GM10266 (cell line): Measurements from ENCODE around the gene CHKB.

Source experiments
- DNase-seq: peaks from one replicate; pipeline ENCODE4 v3.0.0; 2012; ENCODE audit errors: extremely low spot score
- TF ChIP-seq, protein P1 (sequence below): IDR thresholded peaks from 2 replicates; pipeline ENCODE4 v1.5.1; 2012; ENCODE audit warnings: mild to moderate bottlenecking, low read depth; ENCODE audit not compliant: control insufficient read depth, insufficient read depth; ENCODE audit errors: missing control alignments

The CHKB gene

GRCh38 chr22:50550395-50550794, 32.3 kb downstream of the CHKB start:
- TF ChIP-seq, protein P1, sequence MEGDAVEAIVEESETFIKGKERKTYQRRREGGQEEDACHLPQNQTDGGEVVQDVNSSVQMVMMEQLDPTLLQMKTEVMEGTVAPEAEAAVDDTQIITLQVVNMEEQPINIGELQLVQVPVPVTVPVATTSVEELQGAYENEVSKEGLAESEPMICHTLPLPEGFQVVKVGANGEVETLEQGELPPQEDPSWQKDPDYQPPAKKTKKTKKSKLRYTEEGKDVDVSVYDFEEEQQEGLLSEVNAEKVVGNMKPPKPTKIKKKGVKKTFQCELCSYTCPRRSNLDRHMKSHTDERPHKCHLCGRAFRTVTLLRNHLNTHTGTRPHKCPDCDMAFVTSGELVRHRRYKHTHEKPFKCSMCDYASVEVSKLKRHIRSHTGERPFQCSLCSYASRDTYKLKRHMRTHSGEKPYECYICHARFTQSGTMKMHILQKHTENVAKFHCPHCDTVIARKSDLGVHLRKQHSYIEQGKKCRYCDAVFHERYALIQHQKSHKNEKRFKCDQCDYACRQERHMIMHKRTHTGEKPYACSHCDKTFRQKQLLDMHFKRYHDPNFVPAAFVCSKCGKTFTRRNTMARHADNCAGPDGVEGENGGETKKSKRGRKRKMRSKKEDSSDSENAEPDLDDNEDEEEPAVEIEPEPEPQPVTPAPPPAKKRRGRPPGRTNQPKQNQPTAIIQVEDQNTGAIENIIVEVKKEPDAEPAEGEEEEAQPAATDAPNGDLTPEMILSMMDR = no peak
- no peak for DNase-seq

DNA sequence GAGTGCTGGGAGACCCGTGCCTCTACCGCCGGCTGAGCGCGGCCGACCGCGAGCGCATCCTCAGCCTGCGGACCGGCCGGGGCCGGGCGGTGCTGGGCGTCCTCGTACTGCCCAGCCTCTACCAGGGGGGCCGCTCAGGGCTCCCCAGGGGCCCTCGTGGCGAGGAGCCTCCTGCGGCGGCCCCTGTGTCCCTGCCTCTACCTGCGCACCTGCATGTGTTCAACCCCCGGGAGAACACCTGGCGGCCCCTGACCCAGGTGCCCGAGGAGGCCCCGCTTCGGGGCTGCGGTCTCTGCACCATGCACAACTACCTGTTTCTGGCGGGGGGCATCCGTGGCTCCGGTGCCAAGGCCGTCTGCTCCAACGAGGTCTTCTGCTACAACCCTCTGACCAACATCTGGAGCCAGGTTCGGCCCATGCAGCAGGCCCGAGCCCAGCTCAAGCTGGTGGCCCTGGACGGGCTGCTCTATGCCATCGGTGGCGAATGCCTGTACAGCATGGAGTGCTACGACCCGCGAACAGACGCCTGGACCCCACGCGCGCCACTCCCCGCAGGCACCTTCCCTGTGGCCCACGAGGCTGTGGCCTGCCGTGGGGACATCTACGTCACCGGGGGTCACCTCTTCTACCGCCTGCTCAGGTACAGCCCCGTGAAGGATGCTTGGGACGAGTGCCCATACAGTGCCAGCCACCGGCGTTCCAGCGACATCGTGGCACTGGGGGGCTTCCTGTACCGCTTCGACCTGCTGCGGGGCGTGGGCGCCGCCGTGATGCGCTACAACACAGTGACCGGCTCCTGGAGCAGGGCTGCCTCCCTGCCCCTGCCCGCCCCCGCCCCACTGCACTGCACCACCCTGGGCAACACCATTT, 33.5 kb downstream of the CHKB start:
- TF ChIP-seq, protein P1 = no peak
- peak; percentile 8 for DNase-seq

DNA sequence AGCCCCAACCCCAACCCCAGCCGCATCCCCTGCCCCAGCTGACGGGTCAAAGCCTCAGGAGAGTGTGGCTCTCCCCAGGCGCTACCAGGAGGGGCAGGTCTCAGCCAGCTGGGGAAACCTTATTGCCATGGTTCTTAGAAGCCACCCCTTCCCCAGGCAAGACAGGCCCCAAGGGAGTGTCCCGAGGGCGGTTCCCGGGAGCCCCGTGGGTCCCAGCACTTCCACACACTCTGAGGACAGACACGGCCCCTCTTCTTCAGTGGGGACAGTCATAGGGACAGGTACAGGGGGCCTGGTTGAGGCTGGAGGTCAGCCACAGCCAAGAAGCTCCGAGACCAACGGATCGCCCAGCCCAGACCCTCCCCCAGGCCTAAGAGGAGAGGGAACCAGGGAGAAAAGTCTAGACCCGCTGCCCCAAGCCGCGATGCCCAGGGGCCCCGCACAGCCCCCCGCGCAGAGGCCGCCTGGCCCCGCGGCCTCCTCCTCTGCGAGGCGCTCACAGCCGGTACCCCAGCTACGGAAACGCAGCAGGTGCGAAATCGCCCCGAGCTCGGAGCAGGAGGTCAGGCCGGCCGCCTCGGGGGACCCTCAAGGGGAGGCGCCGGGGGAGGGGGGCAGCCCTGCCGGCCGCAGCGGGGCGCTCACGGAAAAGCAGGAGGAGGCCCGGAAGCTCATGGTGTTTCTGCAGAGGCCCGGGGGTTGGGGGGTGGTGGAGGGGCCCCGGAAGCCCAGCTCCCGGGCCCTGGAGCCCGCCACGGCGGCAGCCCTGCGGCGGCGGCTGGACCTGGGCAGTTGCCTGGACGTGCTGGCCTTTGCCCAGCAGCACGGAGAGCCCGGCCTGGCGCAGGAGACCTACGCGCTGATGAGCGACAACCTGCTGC, 34.4 kb downstream of the CHKB start:
- DNase-seq = peak; percentile 90
- TF ChIP-seq, protein P1 = peak; percentile 33

DNA sequence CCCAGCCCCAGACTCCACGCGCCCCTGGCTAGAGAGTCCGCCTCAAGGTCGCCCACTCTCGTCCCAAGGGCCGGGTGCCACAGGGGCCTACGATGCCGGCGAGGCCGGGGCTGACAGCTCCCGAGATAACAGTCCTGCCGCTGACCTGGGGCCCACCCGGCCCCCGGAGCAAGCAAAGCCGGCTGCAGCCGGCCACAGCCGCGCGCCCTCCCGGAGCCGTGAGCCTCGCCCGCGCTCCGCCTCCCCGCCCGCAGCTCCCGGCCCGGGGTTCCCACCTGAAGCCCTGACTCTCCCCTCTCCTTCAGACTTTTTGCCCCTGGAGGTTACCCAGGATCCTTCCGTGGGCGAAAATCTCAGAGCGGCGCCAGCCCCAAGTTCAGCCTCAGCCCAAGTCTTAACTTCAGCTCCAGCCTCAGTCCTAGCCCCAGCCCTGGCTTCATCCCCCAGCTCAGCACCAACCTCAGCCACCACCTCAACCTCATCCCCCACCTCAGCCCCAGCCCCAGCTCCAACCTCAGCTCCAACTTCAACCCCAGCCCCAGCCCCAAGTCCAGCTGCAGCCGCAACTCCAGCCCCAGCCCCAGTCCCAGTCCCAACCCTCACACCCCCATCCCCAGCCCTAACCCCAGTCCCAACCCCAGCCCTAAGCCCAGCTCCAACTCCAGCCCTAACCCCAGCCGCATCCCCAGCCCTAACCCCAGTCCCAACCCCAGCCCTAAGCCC, 35.2 kb downstream of the CHKB start:
- peak; percentile 37 for DNase-seq
- TF ChIP-seq, protein P1 = no peak

GRCh38 chr22:50546326-50547262, 36.1 kb downstream of the CHKB start:
- TF ChIP-seq, protein P1 = no peak
- peak; percentile 30 for DNase-seq
